GM21529 (cell line): ENCODE measurements around the gene DDX25.

Source experiments
- ATAC-seq: cut with Tn5 transposase; IDR thresholded peaks from one replicate; pipeline ENCODE4 v1.9.1; 2021; ENCODE audit not compliant: unreplicated experiment

DDX25 gene

DNA sequence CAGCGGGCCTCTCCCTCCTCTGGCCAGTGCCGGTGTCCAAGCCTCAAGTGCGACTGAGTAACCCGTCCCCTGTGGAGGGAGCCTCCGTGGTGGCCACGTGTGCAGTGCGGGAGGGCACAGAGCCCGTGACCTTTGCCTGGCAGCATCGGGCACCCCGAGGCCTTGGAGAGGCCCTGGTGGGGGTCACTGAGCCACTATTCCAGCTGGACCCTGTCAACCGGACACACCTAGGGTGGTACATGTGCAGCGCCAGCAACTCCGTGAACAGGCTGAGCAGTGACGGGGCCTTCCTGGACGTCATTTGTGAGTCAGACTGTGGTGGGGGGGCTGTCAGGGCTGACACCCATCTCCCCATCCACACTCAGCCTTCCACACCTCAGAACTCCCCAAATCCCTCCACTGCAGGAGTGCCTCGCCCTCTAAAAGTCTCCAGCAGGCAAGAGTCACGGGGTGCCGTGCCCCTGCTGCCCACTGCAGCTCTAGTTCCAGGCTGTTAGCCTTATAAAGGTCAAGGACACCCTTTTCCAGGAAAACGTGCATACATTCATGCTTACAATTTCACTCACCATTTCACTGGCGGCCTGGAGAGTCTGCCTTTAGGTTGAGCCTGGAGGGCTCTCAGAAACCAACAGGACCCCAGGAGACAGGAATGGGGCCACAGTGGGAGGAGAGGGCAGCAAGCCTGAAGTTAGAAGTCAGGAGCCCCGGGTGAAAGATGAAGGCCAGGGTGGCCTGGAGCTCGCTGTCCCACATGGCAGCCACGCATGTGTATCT is 44.2 kb downstream of the DDX25 start:
- no peak for ATAC-seq

DNA sequence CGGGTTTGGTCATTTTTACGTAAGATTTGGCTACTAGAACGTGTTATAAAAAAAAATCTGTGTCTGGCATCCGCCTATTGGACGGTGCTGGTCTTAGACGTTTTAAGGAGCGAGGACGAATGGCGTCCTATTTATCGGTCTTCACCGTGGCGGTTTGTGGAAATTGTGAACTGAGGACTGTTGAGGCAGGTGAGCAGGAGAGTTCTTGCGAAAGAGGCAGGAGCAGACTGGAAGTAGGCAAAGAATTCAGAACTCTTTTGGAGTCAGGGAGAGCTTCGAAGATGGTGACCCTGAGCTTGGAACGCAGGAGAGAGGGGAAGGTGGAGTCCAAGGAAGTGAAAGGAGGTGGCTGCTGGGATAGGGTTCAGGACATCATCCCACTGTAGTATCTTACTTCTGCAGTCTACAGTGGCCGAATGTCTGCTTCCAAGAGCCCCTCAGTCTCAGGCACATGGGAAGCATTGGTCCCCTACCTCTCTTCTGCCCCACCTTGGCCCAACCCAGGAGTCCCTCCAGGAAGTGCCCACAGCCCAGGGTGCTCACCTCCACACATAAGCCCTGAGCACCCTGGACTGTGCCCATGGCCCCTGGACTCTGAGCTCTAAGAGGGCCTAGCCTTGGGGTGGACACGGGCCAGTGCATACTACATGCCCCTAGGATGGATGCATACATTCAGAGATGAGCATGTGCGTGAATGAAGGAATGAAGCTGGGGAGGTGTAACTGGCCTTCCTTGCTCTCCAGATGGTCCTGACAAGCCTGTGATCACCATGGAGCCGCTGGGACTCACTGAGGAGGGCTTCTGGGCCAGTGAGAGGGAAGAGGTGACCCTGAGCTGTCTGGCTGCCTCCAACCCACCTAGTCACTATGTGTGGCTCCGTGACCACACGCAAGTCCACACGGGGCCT is 45.2 kb downstream of the DDX25 start:
- ATAC-seq = no peak

DNA sequence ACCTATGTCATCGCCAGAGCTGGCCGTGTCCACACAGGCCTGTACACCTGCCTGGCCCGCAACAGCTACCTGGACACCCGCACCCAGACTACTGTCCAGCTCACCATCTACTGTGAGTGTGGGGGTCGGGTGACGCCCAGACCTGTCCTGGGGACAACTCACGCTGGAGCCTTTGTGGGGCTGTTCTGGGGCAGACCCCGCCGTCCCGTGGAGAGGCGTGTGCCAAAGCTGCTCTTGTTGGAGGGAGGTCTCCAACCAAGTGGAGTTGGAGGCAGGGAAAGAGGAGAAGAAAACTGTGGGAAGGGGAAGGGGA is 45.8 kb downstream of the DDX25 start:
- ATAC-seq = no peak

DNA sequence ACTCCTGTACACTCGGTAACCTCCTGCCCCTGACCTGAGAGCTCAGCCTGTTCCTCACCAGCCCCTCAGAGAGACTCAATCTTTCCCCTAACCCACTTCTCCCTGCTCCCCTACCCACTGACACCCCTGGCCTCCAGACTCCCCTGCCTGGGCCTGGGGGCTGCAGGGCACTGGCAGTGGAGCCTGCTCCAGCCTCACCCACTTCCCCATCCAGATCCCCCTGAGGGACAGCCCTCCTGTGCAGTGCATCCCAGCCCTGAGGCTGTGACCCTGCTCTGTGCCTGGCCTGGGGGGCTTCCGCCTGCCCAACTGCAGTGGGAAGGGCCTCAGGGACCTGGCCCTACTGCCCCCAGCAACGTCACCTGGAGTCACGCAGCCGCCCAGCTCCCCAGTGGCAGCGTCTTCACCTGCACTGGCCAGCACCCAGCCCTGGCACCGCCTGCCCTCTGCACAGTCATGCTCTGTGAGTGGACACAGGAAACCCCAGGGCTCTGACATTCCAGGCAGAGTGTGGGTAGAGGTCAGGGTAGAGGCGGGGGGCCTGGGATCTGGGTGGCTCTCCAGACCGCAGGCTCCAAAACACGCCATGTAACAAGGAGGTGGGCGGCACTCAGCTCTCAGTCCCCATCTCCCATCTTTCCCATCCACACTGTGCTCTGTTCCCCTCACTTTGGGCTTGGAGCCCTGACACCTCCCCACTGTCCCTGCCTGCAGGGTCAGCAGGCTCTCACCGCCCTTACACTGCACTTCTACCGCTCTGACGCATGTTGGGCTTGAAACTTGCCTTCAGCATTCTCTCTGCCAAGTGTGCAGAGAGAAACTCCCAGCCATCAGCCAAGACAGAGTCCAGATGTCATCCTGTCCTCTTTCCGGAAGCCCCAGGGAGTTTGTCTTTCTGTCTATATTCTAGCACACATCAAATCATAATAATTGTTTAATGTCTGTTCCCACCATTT is 46.7 kb downstream of the DDX25 start:
- ATAC-seq = no peak

DNA sequence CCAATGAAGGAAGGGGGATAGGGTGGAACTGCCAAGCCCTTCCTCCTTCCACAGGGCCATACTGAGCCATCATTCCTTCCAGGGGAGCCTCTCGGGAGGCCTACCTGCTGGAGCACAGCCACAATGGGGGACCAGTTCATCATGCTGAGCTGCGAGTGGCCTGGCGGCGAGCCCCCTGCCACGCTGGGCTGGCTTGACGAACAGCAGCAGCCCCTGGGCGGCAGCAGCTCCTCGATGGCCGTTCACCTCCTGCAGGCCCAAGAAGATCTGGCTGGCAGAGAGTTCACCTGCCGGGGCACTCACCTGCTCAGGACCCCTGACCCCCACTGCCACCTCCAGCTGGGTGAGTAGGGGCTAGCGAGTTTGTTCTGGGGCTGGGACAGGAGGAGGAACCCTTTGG is 47.4 kb downstream of the DDX25 start:
- no peak for ATAC-seq

DNA sequence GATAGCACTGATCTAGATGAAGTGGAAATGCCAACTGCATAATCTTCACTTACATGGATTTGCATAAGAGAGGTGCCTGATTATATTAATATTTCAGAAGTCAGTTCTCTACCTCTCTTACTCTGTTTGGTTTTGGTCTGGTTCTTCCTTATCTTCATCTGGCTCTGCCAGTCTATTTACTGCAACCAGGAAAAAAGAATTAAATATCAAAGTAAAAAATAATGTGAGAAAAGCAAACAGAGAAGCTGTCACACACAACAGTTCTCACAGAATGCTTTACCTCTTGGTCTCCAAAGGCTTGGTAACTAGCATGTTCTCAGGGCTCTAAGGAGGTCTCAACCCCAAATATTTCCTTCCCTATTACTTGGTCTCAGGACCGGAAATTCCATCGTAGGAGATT is 48.3 kb downstream of the DDX25 start:
- ATAC-seq = no peak

DNA sequence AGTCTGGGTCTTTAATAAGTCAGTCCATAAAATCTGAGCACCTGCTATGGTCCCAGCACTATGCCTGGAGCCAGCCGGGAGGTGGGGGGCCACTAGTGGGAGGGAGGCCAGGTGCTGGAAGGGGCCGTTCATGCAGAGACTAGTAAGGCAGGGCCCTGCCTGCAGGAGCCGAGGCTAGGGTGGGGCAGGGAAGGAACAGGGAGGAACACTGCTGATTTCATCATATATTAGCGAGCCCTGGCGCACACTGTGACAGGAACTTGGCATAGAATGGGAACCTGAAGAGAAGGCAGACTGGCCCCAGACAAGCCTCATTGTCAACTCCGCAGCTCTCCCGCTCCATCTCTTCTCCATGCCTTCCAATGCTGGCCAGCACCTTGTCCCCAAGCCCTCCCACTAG is 48.7 kb downstream of the DDX25 start:
- ATAC-seq = no peak

DNA sequence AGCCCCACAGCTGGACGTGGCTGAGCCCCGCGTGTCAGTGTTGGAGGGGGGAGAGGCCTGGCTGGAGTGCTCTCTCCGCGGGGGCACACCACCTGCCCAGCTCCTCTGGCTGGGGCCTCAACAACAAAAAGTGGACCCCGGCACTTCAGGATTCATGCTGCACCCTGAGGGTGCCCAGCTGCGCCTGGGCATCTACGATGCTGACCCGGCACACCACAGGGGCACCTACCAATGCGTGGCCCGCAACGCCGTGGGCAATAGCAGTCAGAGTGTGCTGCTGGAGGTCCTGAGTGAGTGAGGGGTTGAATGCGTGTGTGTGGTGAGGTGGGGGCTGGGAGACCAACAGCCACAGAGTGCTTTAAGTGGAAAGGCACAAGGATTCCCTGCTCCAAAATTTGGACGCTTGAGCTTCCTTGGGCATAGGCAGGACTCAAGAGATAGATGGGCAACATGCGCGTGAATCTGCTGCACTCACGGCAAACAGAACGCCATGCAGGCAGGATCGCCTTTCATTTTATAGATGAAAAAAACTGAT is 49.2 kb downstream of the DDX25 start:
- ATAC-seq = no peak

DNA sequence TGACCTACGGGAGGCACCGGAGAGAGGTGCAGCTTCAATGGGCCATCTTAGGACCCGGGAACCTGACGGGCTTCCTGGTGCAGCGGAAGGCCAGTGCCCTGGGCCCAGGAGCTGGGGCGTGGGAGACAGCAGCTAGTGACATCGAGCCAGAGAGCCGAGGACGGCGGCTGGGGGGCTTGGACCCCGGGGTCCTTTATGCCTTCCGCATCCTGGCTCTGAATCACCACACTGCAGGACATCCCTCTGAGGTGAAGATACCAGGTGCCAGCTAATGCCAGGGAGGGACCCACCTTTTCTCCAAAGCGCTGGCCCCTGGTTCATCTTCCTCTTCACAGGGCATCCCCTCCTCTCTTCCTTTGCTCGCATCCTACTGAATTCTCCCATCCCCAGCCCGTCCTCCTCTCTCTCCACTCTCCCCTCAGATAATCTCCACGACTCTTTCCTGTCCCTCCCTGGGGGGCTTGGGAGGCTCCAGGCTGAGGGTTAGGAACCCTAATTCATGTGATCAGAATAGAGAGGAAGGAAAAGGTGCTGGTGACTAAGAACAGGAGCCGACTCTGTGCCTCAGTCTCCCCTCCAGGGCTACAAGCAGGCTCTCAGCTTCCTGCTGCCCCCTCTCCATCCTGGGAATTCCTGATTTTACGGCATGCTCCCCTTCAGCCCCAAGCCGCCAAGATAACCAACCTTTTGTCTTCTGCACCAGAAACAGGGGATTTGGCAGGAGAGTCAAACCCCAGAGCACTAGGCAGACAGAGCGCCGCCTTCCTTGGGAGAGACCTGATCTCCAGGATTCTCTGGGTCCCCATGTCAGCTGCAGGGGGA is 50.0 kb downstream of the DDX25 start:
- ATAC-seq = no peak

DNA sequence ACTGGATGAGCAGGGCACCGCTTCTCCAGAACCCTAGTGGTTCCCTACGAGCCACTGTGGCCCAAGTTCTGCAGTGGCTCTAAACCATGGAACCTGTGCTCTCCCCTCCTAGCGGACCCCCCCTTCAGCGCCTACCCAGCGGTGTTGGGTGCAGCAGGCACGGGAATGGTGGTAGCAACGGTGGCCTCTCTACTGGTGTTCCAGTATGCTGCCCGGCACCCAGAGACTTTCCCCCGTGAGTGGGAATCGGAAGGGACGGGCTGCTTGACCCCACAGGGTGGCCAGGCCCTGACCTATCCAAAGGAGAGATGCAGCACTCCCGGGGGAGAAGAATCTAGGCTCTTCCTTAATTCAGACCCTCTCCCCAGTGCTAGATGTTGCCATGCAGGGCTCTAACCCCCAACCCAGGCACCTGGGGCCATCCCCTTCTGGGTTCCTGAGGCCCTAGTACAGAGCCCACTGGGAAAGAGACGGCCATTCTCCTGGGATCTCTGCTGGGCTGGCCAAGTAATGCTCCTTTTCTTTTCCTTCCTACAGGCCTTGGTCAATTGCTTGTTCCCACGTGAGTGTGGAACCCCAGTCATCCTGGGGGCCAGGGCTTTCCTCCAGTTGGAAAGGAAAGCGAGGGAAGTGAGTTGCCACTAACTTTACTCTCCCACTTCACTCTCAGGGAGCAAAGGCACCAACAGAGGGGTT is 50.8 kb downstream of the DDX25 start:
- no peak for ATAC-seq

DNA sequence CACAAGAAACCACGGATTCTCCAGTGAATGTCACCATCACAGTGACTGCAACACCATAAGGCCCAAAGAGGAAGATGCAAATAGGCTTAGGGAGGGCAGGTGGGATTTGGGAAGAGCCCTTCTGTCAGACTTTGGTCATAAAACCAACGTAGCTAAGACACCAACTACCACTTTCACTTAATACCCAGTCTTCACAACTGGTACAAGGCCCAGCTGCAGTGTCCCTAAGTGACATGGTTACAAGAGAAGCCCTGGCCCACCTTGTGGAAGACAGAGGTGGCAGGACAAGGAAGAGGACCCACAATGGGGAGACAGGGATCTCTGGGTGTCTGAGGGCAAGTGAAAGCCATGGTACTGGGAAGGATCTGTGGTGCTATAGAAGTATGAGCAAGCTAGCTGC is 51.5 kb downstream of the DDX25 start:
- no peak for ATAC-seq

DNA sequence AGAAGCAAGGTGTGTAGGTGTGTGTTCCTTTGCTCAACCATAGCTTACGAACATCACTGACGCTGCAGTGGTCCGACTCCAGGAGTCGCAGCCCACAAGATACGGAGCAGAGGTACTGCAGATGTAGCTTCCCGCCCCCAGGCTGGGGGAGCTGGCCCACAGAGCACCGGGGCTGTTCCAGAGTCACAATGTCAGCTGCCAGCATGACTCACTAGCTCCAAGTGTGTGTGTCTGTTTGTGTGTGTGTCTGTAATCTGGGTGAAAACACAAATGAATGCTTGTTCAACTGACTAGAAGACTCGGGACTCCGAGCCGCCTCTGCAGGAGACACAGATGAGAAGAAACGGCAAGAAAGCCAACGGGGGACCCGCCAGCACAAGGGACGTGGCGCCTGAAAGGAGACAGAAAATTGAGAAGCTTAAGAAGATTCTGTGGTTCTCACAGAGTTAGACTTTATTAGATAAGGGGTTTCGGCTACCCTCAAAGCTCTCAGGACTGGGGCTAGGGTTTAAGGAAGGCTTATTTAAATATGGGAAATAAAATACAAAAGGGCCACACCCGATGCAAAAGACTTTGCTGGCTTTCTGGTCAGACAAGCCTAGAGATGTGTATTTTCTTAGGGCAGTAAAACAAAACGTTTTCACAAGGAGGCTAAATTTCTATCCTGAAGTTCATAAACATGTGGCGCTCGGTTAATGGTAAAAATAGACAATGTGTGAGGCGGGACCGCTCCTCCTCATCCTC is 52.3 kb downstream of the DDX25 start:
- no peak for ATAC-seq

DNA sequence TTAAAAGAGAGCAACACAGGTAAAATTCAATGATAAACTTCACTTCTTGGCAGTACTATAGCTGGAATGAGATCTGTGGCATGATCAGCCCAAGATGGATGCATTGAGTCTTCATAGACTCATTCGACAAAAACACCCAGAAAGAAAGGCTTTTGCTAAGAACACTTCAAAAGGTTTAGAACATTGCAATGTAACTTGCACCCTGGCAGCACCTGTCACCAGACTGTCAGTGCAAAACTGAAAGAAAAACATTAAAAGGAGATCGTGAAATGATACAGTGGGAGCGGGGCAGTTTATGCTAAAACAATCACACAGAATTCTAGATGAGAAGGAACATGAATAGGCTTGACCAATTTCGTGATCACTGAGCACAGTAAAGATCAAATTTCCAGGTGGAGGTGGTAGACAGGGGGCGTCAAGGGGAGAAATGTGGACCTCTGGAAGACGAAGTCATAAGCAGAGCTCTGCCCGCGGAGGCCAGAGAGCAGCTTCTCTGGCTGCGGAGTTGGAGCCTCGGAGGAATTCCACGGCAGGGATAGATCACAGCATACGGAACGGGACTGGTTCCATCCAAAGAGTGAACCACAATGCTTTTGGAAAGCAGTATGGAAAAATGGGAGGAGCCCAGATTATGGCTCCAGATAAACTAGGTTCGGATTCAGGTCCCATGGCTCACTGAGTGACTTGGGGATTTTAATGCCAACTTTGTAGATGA is 53.5 kb downstream of the DDX25 start:
- no peak for ATAC-seq

DNA sequence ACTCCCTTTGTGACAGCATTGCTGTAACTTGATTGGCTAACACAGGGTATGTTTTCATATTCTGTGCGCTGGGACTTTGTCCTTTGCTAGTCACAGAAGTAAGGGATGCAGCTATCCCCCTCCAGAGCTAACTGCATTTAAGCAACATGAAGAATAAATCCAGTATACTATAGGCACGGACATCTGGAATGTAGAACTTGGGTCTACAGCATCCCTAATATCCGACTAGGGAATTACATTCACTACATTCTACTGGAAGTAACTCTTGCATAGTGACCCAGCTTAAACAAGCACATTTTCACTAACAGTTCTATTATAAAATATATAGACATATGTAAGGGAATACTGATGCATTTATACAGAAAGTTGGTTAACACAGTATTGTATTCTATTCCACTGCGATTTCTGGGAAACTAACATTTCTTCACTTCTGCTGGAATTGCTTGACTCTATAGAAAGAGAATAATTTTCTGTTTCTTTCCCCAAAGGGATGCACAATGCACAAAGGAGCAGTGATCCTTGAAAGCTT is 54.6 kb downstream of the DDX25 start:
- no peak for ATAC-seq

DNA sequence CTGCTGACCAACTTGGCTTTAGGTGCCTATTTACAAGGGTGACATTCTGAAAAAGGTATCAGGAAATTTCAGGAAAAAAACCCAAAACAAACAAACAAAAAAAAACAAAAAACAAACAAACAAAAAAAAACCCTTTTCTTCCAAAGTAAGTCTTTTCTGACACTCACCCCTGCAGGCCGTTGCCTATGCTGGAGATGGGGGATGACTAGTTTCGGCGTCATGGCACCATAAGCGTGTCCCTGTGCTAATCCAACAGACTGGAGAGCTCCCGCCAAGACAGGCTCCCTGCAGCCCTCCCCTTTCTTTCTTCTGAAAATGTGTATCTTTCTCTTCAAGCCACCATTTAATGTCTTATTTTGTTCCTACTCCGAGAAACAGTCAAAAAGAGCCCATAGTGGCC is 55.2 kb downstream of the DDX25 start:
- no peak for ATAC-seq

DNA sequence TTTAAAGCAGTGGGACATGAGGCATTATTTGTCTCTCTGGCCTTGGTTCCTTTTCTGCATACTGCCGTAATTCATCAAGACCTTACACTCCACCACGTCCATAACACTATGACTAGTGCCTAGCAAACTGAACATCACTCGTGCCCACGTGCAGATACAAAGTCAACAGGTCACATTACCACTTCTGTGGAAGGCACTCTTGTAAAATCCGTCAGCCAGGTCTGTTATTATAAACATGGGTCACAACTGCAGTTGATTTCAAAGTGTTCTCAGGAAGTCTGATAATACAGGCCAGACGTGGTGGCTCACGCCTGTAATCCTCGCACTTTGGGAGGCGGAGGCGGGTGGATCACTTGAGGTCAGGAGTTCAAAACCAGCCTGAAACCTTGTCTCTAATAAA is 55.6 kb downstream of the DDX25 start:
- no peak for ATAC-seq

DNA sequence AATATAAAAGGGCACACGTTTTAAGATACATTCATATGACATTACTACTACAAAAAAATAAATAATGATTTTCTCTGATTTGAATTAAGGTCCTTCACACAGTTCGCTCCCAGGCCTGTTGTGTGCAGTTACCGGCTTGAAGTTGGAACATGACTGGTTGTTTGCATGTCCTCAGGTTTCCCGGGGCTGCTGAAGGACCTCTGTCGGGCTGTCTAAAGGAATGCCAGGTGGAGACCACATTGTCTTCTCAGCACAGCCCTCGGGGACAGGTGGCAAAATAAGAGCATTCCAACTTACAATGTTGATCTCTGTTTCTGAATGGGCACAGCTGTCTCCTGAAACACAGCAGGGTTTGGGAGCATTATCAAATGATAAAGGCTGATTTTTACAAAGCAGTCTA is 56.5 kb downstream of the DDX25 start:
- no peak for ATAC-seq

DNA sequence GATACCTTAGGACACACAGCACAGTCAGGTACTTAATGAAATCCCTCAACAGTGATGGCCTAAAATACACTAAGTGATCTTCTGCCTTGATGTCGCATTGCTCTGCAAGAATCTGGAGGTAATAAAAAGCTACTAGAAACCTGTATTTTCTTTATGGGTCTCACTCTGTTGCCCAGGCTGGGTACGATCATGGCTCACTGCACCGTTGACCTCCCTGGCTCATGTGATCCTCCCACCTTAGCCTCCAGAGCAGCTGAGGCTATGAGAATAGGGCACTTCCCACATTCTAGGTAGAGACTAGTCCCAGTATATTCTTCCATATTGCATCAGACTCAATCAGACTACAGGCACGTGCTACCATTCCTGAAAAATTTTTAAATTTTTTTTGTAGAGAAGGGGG is 63.2 kb downstream of the DDX25 start:
- no peak for ATAC-seq
